Right forelimb (tissue), 1 donor: ENCODE data around the gene BTBD3.

Experiments
- DNase-seq: peaks from one replicate; pipeline ENCODE4 v3.0.0-alpha.2; 2018

The BTBD3 gene

GRCh38 chr20:11917663-11918062, at the start of gene BTBD3:
Gene BTBD3 (plus strand): TSS chr20:11917893. CDS start chr20:11918276, 383 bp downstream.
- DNase-seq = peak; percentile 80

GRCh38 chr20:11869641-11870040, 48.1 kb upstream of the BTBD3 start:
- no peak for DNase-seq

GRCh38 chr20:11870411-11870810, 47.3 kb upstream of the BTBD3 start:
- no peak for DNase-seq

- DNase-seq = no peak
These were observed 41.1 kb upstream of the BTBD3 start for GRCh38 chr20:11876555-11876954.

- DNase-seq = no peak
These were observed 37.0 kb upstream of the BTBD3 start for GRCh38 chr20:11880680-11881079.

- no peak for DNase-seq
These were observed 36.2 kb upstream of the BTBD3 start for GRCh38 chr20:11881449-11881848.

- DNase-seq = no peak
These were observed 35.0 kb upstream of the BTBD3 start for GRCh38 chr20:11882651-11883050.

GRCh38 chr20:11888648-11889047, 29.0 kb upstream of the BTBD3 start:
- DNase-seq = no peak

- DNase-seq = peak; percentile 94
These were observed 27.2 kb upstream of the BTBD3 start for GRCh38 chr20:11890331-11891076.

- DNase-seq = peak; percentile 86
These were observed 26.5 kb upstream of the BTBD3 start for GRCh38 chr20:11891077-11891775.

GRCh38 chr20:11891776-11892545, 25.7 kb upstream of the BTBD3 start:
- peak; percentile 80 for DNase-seq

- no peak for DNase-seq
These were observed 23.6 kb upstream of the BTBD3 start for GRCh38 chr20:11894062-11894461.

GRCh38 chr20:11895861-11896387, 21.8 kb upstream of the BTBD3 start:
- no peak for DNase-seq

GRCh38 chr20:11901127-11901526, 16.6 kb upstream of the BTBD3 start:
- DNase-seq = no peak

- DNase-seq = no peak
These were observed 15.4 kb upstream of the BTBD3 start for GRCh38 chr20:11902285-11902697.

GRCh38 chr20:11905460-11906179, 12.1 kb upstream of the BTBD3 start:
- DNase-seq = no peak

- DNase-seq = no peak
These were observed 10.8 kb upstream of the BTBD3 start for GRCh38 chr20:11906626-11907480.

- DNase-seq = no peak
These were observed 10.1 kb upstream of the BTBD3 start for GRCh38 chr20:11907621-11908020.

GRCh38 chr20:11912013-11912658, 5.6 kb upstream of the BTBD3 start:
- no peak for DNase-seq

GRCh38 chr20:11912659-11913415, 4.9 kb upstream of the BTBD3 start:
- DNase-seq = no peak
